ENCODE measurements around the gene SLC25A53. TPM values are rescaled to one million over a fixed set of nuclear protein-coding genes. Genes with fewer than 3 reads are reported as not detected.

The SLC25A53 gene
- total RNA-seq, 1 donor from 2014 or later: 43.0 TPM

GRCh38 chrX:104134583-104135261 lies 22.1 kb downstream of the SLC25A53 start:
- no peak for DNase-seq (ENCODE audit: extremely low spot score in 2 of 2)
- H3K27ac ChIP-seq: no peak overlapping the region
- TF ChIP-seq POLR2AphosphoS5 (IDR thresholded peaks at IDR 0.05; ENCODE audit: insufficient read depth in 1 of 2, low read depth in 1 of 2): no peak
- TF ChIP-seq POLR2A (IDR thresholded peaks at IDR 0.05): no peak
- no peak for TF ChIP-seq CTCF (IDR thresholded peaks at IDR 0.05)

GRCh38 chrX:104130808-104131207 lies 26.0 kb downstream of the SLC25A53 start:
- H3K4me1 ChIP-seq: no peaks in the 10 kb centered on the region
- intact Hi-C loops (cut with DNase I): no loop called here
- DNase-seq (ENCODE audit: extremely low spot score in 2 of 2): no peak

More at GRCh38 chrX:104134583-104135261, 22.1 kb downstream of the SLC25A53 start:
- no peaks in the 10 kb centered on the region for H3K4me1 ChIP-seq
- no peak overlapping the region for H3K4me3 ChIP-seq
- H3K36me3 ChIP-seq: no peaks in the 10 kb centered on the region
- intact Hi-C loops (cut with DNase I): no loop called here
- no peaks in the 10 kb centered on the region for H3K9me3 ChIP-seq
- no peaks in the 10 kb centered on the region for H3K27me3 ChIP-seq

GRCh38 chrX:104126856-104127255 lies 30.0 kb downstream of the SLC25A53 start:
- DNase-seq (ENCODE audit: extremely low spot score in 2 of 2): no peak
- Histone ChIP-seq H3K4me3 (no peak overlapping the region), H3K27me3 (no peaks in the 10 kb centered on the region), H3K27ac (no peak overlapping the region), H3K4me1 (no peaks in the 10 kb centered on the region), H3K9me3 (no peaks in the 10 kb centered on the region), H3K36me3 (no peaks in the 10 kb centered on the region)
- TF ChIP-seq POLR2A (IDR thresholded peaks at IDR 0.05): no peak
- TF ChIP-seq POLR2AphosphoS5 (IDR thresholded peaks at IDR 0.05; ENCODE audit: insufficient read depth in 1 of 2, low read depth in 1 of 2): no peak
- TF ChIP-seq CTCF (IDR thresholded peaks at IDR 0.05): no peak
- intact Hi-C loops (cut with DNase I): no loop called here

More at GRCh38 chrX:104130808-104131207, 26.0 kb downstream of the SLC25A53 start:
- Histone ChIP-seq H3K4me3 (no peak overlapping the region), H3K27me3 (no peaks in the 10 kb centered on the region), H3K9me3 (no peaks in the 10 kb centered on the region), H3K36me3 (no peaks in the 10 kb centered on the region), H3K27ac (no peak overlapping the region)
- TF ChIP-seq POLR2A (IDR thresholded peaks at IDR 0.05) (no peak), CTCF (IDR thresholded peaks at IDR 0.05) (no peak), POLR2AphosphoS5 (IDR thresholded peaks at IDR 0.05; ENCODE audit: insufficient read depth in 1 of 2, low read depth in 1 of 2) (no peak)

GRCh38 chrX:104122829-104123228 lies 34.0 kb downstream of the SLC25A53 start:
- Histone ChIP-seq H3K4me3 (no peak overlapping the region), H3K27me3 (no peaks in the 10 kb centered on the region), H3K9me3 (no peaks in the 10 kb centered on the region), H3K4me1 (no peaks in the 10 kb centered on the region), H3K36me3 (no peaks in the 10 kb centered on the region), H3K27ac (no peak overlapping the region)
- intact Hi-C loops (cut with DNase I): no loop called here
- DNase-seq (ENCODE audit: extremely low spot score in 2 of 2): no peak
- no peak for TF ChIP-seq CTCF (IDR thresholded peaks at IDR 0.05)
- no peak for TF ChIP-seq POLR2AphosphoS5 (IDR thresholded peaks at IDR 0.05; ENCODE audit: insufficient read depth in 1 of 2, low read depth in 1 of 2)
- TF ChIP-seq POLR2A (IDR thresholded peaks at IDR 0.05): no peak

- TF ChIP-seq POLR2A (IDR thresholded peaks at IDR 0.05) (no peak), CTCF (IDR thresholded peaks at IDR 0.05) (no peak), POLR2AphosphoS5 (IDR thresholded peaks at IDR 0.05; ENCODE audit: insufficient read depth in 1 of 2, low read depth in 1 of 2) (no peak)
- intact Hi-C loops (cut with DNase I): no loop called here
- Histone ChIP-seq H3K9me3 (no peaks in the 10 kb centered on the region), H3K27ac (no peak overlapping the region), H3K4me3 (no peak overlapping the region), H3K36me3 (no peaks in the 10 kb centered on the region), H3K4me1 (no peaks in the 10 kb centered on the region), H3K27me3 (no peaks in the 10 kb centered on the region)
- no peak for DNase-seq (ENCODE audit: extremely low spot score in 2 of 2)
These were observed 38.0 kb downstream of the SLC25A53 start for GRCh38 chrX:104118765-104119164.
